Measurements from ENCODE around the gene ELF1. TPM values are rescaled to one million over a fixed set of nuclear protein-coding genes. Genes with fewer than 3 reads are reported as not detected.

The ELF1 gene
- total and polyA plus RNA-seq, 4 donors = 20.7 to 41.3 (median 33.8) TPM

DNA sequence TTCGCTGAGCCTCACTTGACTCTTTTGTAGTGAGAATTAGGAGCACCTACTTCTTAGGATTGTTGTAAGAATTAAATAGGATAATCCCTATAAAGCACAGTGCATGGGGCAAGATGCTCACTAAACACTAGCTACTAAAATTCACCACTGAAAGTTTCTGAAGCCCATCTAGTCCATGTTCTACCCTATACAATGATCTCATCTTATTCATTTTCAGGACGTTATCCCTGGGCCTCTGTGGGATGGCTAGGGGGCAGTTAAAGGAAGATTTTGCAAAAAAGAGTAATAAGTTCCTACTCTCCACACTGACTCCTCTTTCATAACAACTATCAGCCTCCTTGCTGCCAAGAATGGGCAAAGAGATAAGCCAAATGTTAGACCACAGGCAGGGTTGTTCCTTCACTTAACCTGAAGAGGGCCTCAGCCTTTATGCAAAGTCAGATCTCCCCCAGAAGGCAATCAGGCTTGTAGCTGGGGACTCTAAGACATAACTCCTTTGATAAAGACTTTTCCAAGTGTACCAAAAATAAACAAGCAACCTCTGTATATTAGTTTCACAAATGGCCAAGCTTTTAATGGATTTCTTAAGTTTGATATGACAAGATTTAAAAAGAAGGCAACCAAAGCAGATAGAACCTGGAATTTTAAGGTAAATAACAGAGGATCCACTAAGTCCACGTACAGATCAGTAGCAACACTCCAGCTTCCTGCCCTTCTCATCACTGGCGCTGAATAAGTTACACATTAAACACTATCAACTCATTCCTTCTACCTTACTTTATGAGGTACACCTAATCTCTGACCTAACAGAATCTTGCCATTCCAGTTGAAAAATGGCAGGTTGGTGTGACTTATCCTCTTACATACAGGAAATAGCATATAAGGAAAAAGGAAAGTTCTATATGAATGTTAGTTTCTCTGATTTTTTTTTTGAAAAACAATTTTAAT, 44.4 kb downstream of the ELF1 start:
- no peaks in the 10 kb centered on the region for H3K27me3 ChIP-seq (ENCODE audit: control insufficient read depth, insufficient read depth, low read length)
- no peaks in the 10 kb centered on the region for H3K9me3 ChIP-seq (ENCODE audit: control insufficient read depth, insufficient read depth, low read length)
- no peak overlapping the region for H3K4me3 ChIP-seq (ENCODE audit: low read depth, low read length)
- H3K27ac ChIP-seq (ENCODE audit: low read depth, low read length) = no peak overlapping the region
- H3K4me1 ChIP-seq (ENCODE audit: control insufficient read depth, insufficient read depth, low read length) = no peaks in the 10 kb centered on the region
- WGBS (ENCODE audit: insufficient coverage) = no CpG with 5 or more reads among the region's 4 CpGs
- DNase-seq (ENCODE audit: low read depth in 4 of 6, low spot score in 6 of 6) = no peak
- no peaks in the 10 kb centered on the region for H3K36me3 ChIP-seq (ENCODE audit: control insufficient read depth, insufficient read depth, low read length)

DNA sequence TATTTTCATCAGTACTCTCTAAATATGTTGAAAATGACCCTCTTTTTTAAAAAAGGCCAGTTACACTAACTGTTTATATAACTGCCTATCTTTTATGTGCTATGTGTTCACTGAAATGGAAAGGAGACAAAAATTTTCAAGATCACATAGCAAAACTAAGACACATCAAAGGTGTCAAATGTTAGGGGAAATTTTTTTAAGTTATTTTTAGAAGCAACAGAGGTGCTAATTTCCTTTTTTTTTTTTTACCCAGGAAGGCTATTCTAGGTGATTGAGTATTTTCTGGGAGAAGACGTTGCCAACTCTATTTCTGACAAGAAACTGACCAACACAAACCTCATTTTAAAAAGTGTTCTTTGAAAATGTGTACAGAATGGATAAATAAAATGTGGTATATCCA, 45.7 kb downstream of the ELF1 start:
- WGBS (ENCODE audit: insufficient coverage) = no CpG with 5 or more reads among the region's 1 CpG

GRCh38 chr13:40971321-40971720, 47.8 kb downstream of the ELF1 start:
- H3K36me3 ChIP-seq (ENCODE audit: control insufficient read depth, insufficient read depth, low read length) = no peaks in the 10 kb centered on the region
- H3K4me1 ChIP-seq (ENCODE audit: control insufficient read depth, insufficient read depth, low read length) = no peaks in the 10 kb centered on the region
- no peak overlapping the region for H3K27ac ChIP-seq (ENCODE audit: low read depth, low read length)
- DNase-seq (ENCODE audit: low read depth in 4 of 6, low spot score in 6 of 6) = no peak
- no peak overlapping the region for H3K4me3 ChIP-seq (ENCODE audit: low read depth, low read length)
- H3K27me3 ChIP-seq (ENCODE audit: control insufficient read depth, insufficient read depth, low read length) = no peaks in the 10 kb centered on the region
- WGBS (ENCODE audit: insufficient coverage) = 92% methylated on average over 2 of the region's 4 CpGs
- no peaks in the 10 kb centered on the region for H3K9me3 ChIP-seq (ENCODE audit: control insufficient read depth, insufficient read depth, low read length)

More for the DNA sequence above, 45.7 kb downstream of the ELF1 start:
- Histone ChIP-seq H3K4me3 (ENCODE audit: low read depth, low read length) (no peak overlapping the region), H3K9me3 (ENCODE audit: control insufficient read depth, insufficient read depth, low read length) (no peaks in the 10 kb centered on the region), H3K27ac (ENCODE audit: low read depth, low read length) (no peak overlapping the region), H3K4me1 (ENCODE audit: control insufficient read depth, insufficient read depth, low read length) (no peaks in the 10 kb centered on the region), H3K36me3 (ENCODE audit: control insufficient read depth, insufficient read depth, low read length) (no peaks in the 10 kb centered on the region), H3K27me3 (ENCODE audit: control insufficient read depth, insufficient read depth, low read length) (no peaks in the 10 kb centered on the region)
- no peak for DNase-seq (ENCODE audit: low read depth in 4 of 6, low spot score in 6 of 6)

DNA sequence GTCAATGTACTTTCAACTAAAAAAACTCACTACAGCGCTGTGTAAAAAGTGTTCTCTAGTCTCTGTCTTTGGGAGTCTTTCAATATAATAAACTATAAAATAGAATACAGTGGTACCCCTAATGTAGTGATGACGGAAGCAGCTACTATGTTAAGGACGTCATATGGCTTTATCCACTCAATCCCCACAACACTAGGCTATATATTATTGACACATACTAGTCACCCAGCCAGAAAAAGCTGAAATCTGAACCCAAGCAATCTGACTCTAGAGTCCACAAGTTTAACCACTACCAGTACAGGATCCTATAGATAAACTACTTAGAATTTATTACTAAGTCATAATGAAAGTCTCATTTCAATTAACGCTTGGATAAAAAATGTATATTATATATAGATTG, 48.3 kb downstream of the ELF1 start:
- no peaks in the 10 kb centered on the region for H3K36me3 ChIP-seq (ENCODE audit: control insufficient read depth, insufficient read depth, low read length)
- no CpG with 5 or more reads among the region's 4 CpGs for WGBS (ENCODE audit: insufficient coverage)
- H3K9me3 ChIP-seq (ENCODE audit: control insufficient read depth, insufficient read depth, low read length) = no peaks in the 10 kb centered on the region
- no peak for DNase-seq (ENCODE audit: low read depth in 4 of 6, low spot score in 6 of 6)
- no peaks in the 10 kb centered on the region for H3K4me1 ChIP-seq (ENCODE audit: control insufficient read depth, insufficient read depth, low read length)
- H3K27ac ChIP-seq (ENCODE audit: low read depth, low read length) = no peak overlapping the region
- no peaks in the 10 kb centered on the region for H3K27me3 ChIP-seq (ENCODE audit: control insufficient read depth, insufficient read depth, low read length)
- no peak overlapping the region for H3K4me3 ChIP-seq (ENCODE audit: low read depth, low read length)

DNA sequence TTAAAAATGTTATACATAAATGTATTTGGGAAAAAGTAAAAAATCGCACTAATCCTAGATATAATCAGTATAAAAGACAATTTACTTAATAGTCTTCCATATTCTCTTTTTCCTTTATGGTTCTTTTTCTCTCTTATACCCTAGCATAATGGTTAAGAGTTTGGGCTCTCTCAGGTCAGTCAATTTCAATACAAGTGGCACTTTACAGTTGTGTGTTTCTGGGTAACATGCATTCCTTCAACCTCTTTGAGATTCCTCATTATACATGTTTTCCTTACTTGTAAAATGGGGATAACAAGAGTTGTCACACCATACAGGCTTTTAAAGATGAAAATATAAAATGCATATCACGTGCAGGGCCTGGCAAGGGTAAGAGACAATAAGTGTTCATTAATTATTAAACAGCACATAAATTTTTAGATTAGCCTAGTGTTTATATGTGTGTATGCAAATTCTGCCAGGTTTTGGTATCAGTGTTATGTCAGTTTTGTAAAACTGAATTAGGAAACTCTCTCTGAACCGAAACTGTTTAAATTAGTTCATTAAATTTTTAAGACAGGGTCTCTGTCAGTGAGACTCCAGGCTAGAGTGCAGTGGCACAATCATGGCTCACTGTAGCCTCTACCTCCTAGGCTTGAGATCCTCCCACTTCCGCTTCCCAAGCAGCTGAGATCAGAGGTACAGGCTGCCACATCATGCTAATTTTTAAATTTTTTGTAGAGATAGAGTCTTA, 49.8 kb downstream of the ELF1 start:
- Histone ChIP-seq H3K27ac (ENCODE audit: low read depth, low read length) (no peak overlapping the region), H3K36me3 (ENCODE audit: control insufficient read depth, insufficient read depth, low read length) (no peaks in the 10 kb centered on the region), H3K27me3 (ENCODE audit: control insufficient read depth, insufficient read depth, low read length) (no peaks in the 10 kb centered on the region), H3K4me3 (ENCODE audit: low read depth, low read length) (no peak overlapping the region), H3K4me1 (ENCODE audit: control insufficient read depth, insufficient read depth, low read length) (no peaks in the 10 kb centered on the region), H3K9me3 (ENCODE audit: control insufficient read depth, insufficient read depth, low read length) (no peaks in the 10 kb centered on the region)
- 86% methylated on average over 1 of the region's 4 CpGs for WGBS (ENCODE audit: insufficient coverage)
- no peak for DNase-seq (ENCODE audit: low read depth in 4 of 6, low spot score in 6 of 6)

DNA sequence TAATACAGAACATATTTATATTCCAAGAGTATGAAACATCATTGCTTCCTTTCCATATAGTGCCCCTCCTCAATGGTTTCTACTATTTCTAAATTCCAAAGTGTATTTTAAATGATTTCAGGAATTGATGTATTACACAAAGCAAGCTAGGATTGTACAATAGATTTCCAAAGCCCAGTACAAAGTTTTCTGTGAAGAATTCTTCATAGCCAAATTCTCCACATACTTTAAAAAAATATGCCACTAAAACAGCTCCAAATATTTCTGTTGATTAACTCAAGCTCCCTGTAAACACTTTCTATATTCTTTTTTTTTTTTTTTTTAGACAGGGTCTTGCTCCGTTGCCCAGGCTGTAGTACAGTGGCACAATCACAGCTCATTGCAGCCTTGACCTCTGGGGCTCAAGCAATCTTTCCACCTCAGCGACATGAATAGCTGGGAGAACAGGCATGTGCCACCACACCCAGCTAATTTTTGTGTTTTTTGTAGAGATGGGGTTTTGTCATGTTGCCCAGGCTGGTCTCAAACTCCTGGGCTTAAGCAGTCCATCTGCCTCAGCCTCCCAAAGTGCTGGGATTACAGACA, 50.6 kb downstream of the ELF1 start:
- Histone ChIP-seq H3K27me3 (ENCODE audit: control insufficient read depth, insufficient read depth, low read length) (no peaks in the 10 kb centered on the region), H3K4me1 (ENCODE audit: control insufficient read depth, insufficient read depth, low read length) (no peaks in the 10 kb centered on the region), H3K27ac (ENCODE audit: low read depth, low read length) (no peak overlapping the region), H3K9me3 (ENCODE audit: control insufficient read depth, insufficient read depth, low read length) (no peaks in the 10 kb centered on the region), H3K36me3 (ENCODE audit: control insufficient read depth, insufficient read depth, low read length) (no peaks in the 10 kb centered on the region), H3K4me3 (ENCODE audit: low read depth, low read length) (no peak overlapping the region)
- WGBS (ENCODE audit: insufficient coverage) = no CpG with 5 or more reads among the region's 2 CpGs
- DNase-seq (ENCODE audit: low read depth in 4 of 6, low spot score in 6 of 6) = no peak

DNA sequence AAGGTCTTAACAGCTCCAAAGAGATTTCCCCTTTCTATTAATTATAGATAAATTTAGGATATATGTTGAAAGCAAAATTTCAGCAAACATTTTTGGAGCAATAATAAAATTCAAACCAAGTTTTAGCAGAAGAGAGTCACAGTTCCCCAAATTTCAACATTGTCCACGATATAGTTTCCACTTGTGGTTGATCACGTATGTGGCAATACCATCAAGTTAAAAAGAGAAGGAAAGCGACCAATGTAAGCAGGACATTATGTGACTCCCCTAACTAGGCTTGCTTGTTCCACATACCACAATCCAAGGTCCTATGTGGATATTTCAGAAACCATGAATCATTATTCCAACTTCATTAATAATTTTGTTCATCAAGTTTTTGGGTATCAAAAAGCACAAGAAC, 52.8 kb downstream of the ELF1 start:
- Histone ChIP-seq H3K9me3 (ENCODE audit: control insufficient read depth, insufficient read depth, low read length) (no peaks in the 10 kb centered on the region), H3K4me1 (ENCODE audit: control insufficient read depth, insufficient read depth, low read length) (no peaks in the 10 kb centered on the region)
- WGBS (ENCODE audit: insufficient coverage) = 80% methylated on average over 2 of the region's 3 CpGs

DNA sequence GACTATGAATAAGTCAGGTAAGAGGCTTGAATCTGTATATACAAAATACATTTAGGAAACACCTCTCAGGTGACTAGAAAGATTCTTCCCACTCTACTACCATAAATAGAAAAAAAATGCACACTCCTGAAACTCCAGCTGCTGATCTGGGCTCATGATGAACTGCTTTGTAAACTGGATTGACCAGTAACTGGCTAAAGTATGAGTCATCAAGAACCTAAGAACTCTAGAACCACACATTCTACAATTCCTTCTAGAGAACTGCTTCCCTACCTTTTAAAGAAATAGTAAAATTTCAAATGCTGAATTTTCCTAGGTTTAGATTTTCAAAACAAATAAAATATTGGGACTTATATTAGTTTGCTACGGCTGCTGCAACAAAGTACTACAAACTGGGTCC, 55.2 kb downstream of the ELF1 start:
- WGBS (ENCODE audit: insufficient coverage) = no CpG with 5 or more reads among the region's 1 CpG
- no peak for DNase-seq (ENCODE audit: low read depth in 4 of 6, low spot score in 6 of 6)
- no peaks in the 10 kb centered on the region for H3K4me1 ChIP-seq (ENCODE audit: control insufficient read depth, insufficient read depth, low read length)

More for the DNA sequence above, 52.8 kb downstream of the ELF1 start:
- Histone ChIP-seq H3K27ac (ENCODE audit: low read depth, low read length) (no peak overlapping the region), H3K36me3 (ENCODE audit: control insufficient read depth, insufficient read depth, low read length) (no peaks in the 10 kb centered on the region), H3K27me3 (ENCODE audit: control insufficient read depth, insufficient read depth, low read length) (no peaks in the 10 kb centered on the region), H3K4me3 (ENCODE audit: low read depth, low read length) (no peak overlapping the region)
- no peak for DNase-seq (ENCODE audit: low read depth in 4 of 6, low spot score in 6 of 6)

GRCh38 chr13:40961826-40962225, 57.3 kb downstream of the ELF1 start:
- no CpG with 5 or more reads among the region's 1 CpG for WGBS (ENCODE audit: insufficient coverage)
- H3K4me3 ChIP-seq (ENCODE audit: low read depth, low read length) = no peak overlapping the region
- no peak overlapping the region for H3K27ac ChIP-seq (ENCODE audit: low read depth, low read length)
- DNase-seq (ENCODE audit: low read depth in 4 of 6, low spot score in 6 of 6) = no peak
- no peaks in the 10 kb centered on the region for H3K9me3 ChIP-seq (ENCODE audit: control insufficient read depth, insufficient read depth, low read length)
- H3K27me3 ChIP-seq (ENCODE audit: control insufficient read depth, insufficient read depth, low read length) = no peaks in the 10 kb centered on the region
- no peaks in the 10 kb centered on the region for H3K36me3 ChIP-seq (ENCODE audit: control insufficient read depth, insufficient read depth, low read length)
- H3K4me1 ChIP-seq (ENCODE audit: control insufficient read depth, insufficient read depth, low read length) = no peaks in the 10 kb centered on the region

More for the DNA sequence above, 55.2 kb downstream of the ELF1 start:
- no peaks in the 10 kb centered on the region for H3K27me3 ChIP-seq (ENCODE audit: control insufficient read depth, insufficient read depth, low read length)
- H3K27ac ChIP-seq (ENCODE audit: low read depth, low read length) = no peak overlapping the region
- no peaks in the 10 kb centered on the region for H3K9me3 ChIP-seq (ENCODE audit: control insufficient read depth, insufficient read depth, low read length)
- no peaks in the 10 kb centered on the region for H3K36me3 ChIP-seq (ENCODE audit: control insufficient read depth, insufficient read depth, low read length)
- H3K4me3 ChIP-seq (ENCODE audit: low read depth, low read length) = no peak overlapping the region

Data from spinal cord (tissue), 10 donors.